HepG2 (cell line): Measurements from ENCODE around the gene PIGC. TPM values are rescaled to one million over a fixed set of nuclear protein-coding genes. Genes with fewer than 3 reads are reported as not detected.

ENCODE experiments used
- ATAC-seq: fragments of 200-7000 bp; cut with Tn5 transposase; 3 replicates; pipeline ENCODE4 v1.9.1; 2020; ENCODE audit warnings: mild to moderate bottlenecking, moderate library complexity
- BruUV-seq: library from RNA; stranded (reverse); fragments of 400-500 nt; replicated peaks from 2 replicates; lab custom pipeline; 2021; lab: Mats Ljungman, UMichigan
- CTCF ChIA-PET: fragments of 300-600 bp; formaldehyde crosslinking; extraction: SDS; loops from one replicate; lab custom pipeline; 2021; ENCODE audit warnings: low total read pairs, inconsistent platforms, low intra/inter-chr PET ratio; lab: Yijun Ruan, JAX
- POLR2A ChIA-PET: fragments of 350-600 bp; sonication (Branson Sonifier 250); formaldehyde crosslinking; loops from one replicate; lab custom pipeline; 2020; ENCODE audit warnings: antibody characterized with exemption, inconsistent platforms; lab: Yijun Ruan, JAX
- DNase-seq: peaks from one replicate; pipeline ENCODE4 v3.0.0-alpha.2; 2015; ENCODE audit warnings: low spot score
- FAIRE-seq: peaks from 3 replicates; lab custom pipeline; 2011; peaks lifted over from hg19 to GRCh38; lab: Jason Lieb, UNC
- H2AFZ ChIP-seq: one replicate; pipeline ENCODE4 v1.6.1; 2011; ENCODE audit warnings: low read length, inconsistent platforms
- H3K27ac ChIP-seq: fragments of 300-600 bp; 3 replicates; pipeline ENCODE4 v1.8.0; 2011; ENCODE audit warnings: mixed run types, mild to moderate bottlenecking, mixed read lengths, low read length, inconsistent platforms; ENCODE audit not compliant: insufficient read depth; ENCODE audit errors: extremely low read length
- H3K27me3 ChIP-seq, 2 experiments: fragments of 200-600 bp in 1 of 2; 2 replicates in 1 of 2; 3 replicates in 1 of 2; pipeline versions ENCODE4 v1.6.0 to v1.8.0; 2011; ENCODE audit warnings: low read length in 2 of 2, mild to moderate bottlenecking in 2 of 2, moderate library complexity in 2 of 2, inconsistent platforms in 1 of 2; ENCODE audit not compliant: insufficient read depth in 2 of 2, control insufficient read depth in 1 of 2
- H3K36me3 ChIP-seq, 2 experiments: fragments of 200-600 bp in 1 of 2; replicated peaks in 1 of 2; 2 replicates in 1 of 2; 3 replicates in 1 of 2; pipeline versions ENCODE4 v1.5.1 to v1.8.0; 2011; ENCODE audit warnings: low read length in 2 of 2, inconsistent platforms in 1 of 2; ENCODE audit not compliant: insufficient read depth in 2 of 2, control insufficient read depth in 1 of 2
- H3K4me1 ChIP-seq: 2 replicates; pipeline ENCODE4 v1.5.1; 2012; ENCODE audit warnings: low read length, inconsistent platforms; ENCODE audit not compliant: insufficient read depth
- H3K4me2 ChIP-seq: 2 replicates; pipeline ENCODE4 v1.6.0; 2011; ENCODE audit warnings: low read depth, low read length, inconsistent platforms
- H3K4me3 ChIP-seq, 3 experiments: fragments of 200-600 bp in 1 of 3; sonication (generic), shearing (Covaris generic) in 1 of 3; replicated peaks in 1 of 3; 2 replicates each; pipeline ENCODE4 v1.5.1; 2011 to 2016; ENCODE audit warnings: low read length in 3 of 3, inconsistent platforms in 2 of 3, low read depth in 2 of 3, mild to moderate bottlenecking in 2 of 3, control low read depth in 1 of 3, mixed read lengths in 1 of 3; ENCODE audit not compliant: insufficient read depth in 1 of 3
- H3K79me2 ChIP-seq: one replicate; pipeline ENCODE4 v1.6.1; 2011; ENCODE audit warnings: low read length, inconsistent platforms; ENCODE audit not compliant: insufficient read depth
- H3K9ac ChIP-seq: 2 replicates; pipeline ENCODE4 v1.6.0; 2011; ENCODE audit warnings: mild to moderate bottlenecking, low read depth, low read length, inconsistent platforms; ENCODE audit not compliant: insufficient read depth
- H3K9me3 ChIP-seq: 2 replicates; pipeline ENCODE4 v1.5.1; 2012; ENCODE audit warnings: mild to moderate bottlenecking, low read length
- H4K20me1 ChIP-seq: 2 replicates; pipeline ENCODE4 v1.6.0; 2011; ENCODE audit warnings: inconsistent platforms, mild to moderate bottlenecking, low read length, moderate library complexity; ENCODE audit not compliant: insufficient read depth
- ARID3A ChIP-seq: IDR thresholded peaks from 2 replicates; pipeline ENCODE4 v1.6.1; 2012; ENCODE audit warnings: low read depth, low read length, improper control_type of control experiment
- CHD4 ChIP-seq: fragments of 200-600 bp; sonication (generic); IDR thresholded peaks from 2 replicates; pipeline ENCODE4 v1.7.0; 2017; ENCODE audit warnings: mild to moderate bottlenecking, low read length, borderline replicate concordance
- DMAP1 ChIP-seq: IDR thresholded peaks from 2 replicates; pipeline ENCODE4 v1.6.1; 2016
- ETV5 ChIP-seq: IDR thresholded peaks from 2 replicates; pipeline ENCODE4 v1.6.1; 2018; ENCODE audit warnings: missing biosample characterization, missing genetic modification reagents, inconsistent platforms, borderline replicate concordance
- FOXK1 ChIP-seq: sonication (generic); formaldehyde crosslinking; IDR thresholded peaks from 2 replicates; pipeline ENCODE4 v1.4.0; 2020; ENCODE audit warnings: low read depth, missing genetic modification reagents, borderline replicate concordance
- IKZF5 ChIP-seq: IDR thresholded peaks from 2 replicates; pipeline ENCODE4 v1.6.1; 2018; ENCODE audit warnings: missing genetic modification reagents, mild to moderate bottlenecking, missing compliant biosample characterization
- ISL2 ChIP-seq: sonication (generic); formaldehyde crosslinking; IDR thresholded peaks from 2 replicates; pipeline ENCODE4 v1.5.0; 2020; ENCODE audit warnings: missing genetic modification reagents
- MTERF4 ChIP-seq: sonication (generic); formaldehyde crosslinking; IDR thresholded peaks from 2 replicates; pipeline ENCODE4 v1.8.0; 2023; ENCODE audit warnings: mild to moderate bottlenecking, missing genetic modification reagents
- NR2F6 ChIP-seq, 2 experiments: IDR thresholded peaks; 2 replicates each; pipeline ENCODE4 v1.6.1; 2016; ENCODE audit warnings: antibody characterized with exemption in 1 of 2, mild to moderate bottlenecking in 1 of 2
- REPIN1 ChIP-seq: sonication (generic); formaldehyde crosslinking; IDR thresholded peaks from 2 replicates; pipeline ENCODE4 v1.8.0; 2022; ENCODE audit warnings: missing genetic modification reagents, low read depth, mild to moderate bottlenecking, borderline replicate concordance
- RFXAP ChIP-seq: sonication (generic); formaldehyde crosslinking; IDR thresholded peaks from 2 replicates; pipeline ENCODE4 v1.4.0; 2020; ENCODE audit warnings: missing genetic modification reagents, borderline replicate concordance
- TEAD3 ChIP-seq: optimal IDR thresholded peaks from 2 replicates; pipeline ENCODE3; 2016; ENCODE audit warnings: borderline replicate concordance
- ZNF484 ChIP-seq: sonication (generic); formaldehyde crosslinking; IDR thresholded peaks from 2 replicates; pipeline ENCODE4 v1.5.1; 2020; ENCODE audit warnings: mild to moderate bottlenecking, low read depth, missing genetic modification reagents, borderline replicate concordance
- ZNF607 ChIP-seq: sonication (generic); formaldehyde crosslinking; IDR thresholded peaks from 2 replicates; pipeline ENCODE4 v1.5.1; 2020; ENCODE audit warnings: missing genetic modification reagents, mild to moderate bottlenecking, borderline replicate concordance
- ZNF644 ChIP-seq: IDR thresholded peaks from 2 replicates; pipeline ENCODE4 v1.6.1; 2016; ENCODE audit warnings: low read depth
- WGBS: methylation state at CpG from one replicate; pipeline ENCODE4 v1.1.6; 2017; ENCODE audit warnings: low lambda C conversion rate; 5-methylcytosine and 5-hydroxymethylcytosine counted together
- in situ Hi-C: cut with HindIII; loops from 2 replicates; pipeline ENCODE4 v1.10.0; 2017; ENCODE audit warnings: low pct_unique_long_range_greater_than_20kb; ENCODE audit not compliant: extremely low pct_ligation_motif_present
- intact Hi-C: fragments of 100-400 bp; cut with micrococcal nuclease; formaldehyde crosslinking; loops from one replicate; pipeline ENCODE4 v1.10.0; 2022; ENCODE audit not compliant: unreplicated experiment
- polyA plus RNA-seq, 8 experiments: library from polyadenylated mRNA; depleted of rRNA in 3 of 8; stranded (reverse) in 7 of 8; unstranded in 1 of 8; fragments of >200 nt; fragmentation: Illumina TruSeq in 4 of 8; extraction: Trizol in 4 of 8; gene quantifications; 2 replicates each; pipeline versions ENCODE4 v1.2.1 to v1.2.3, GENCODE V29; 2011 to 2016; ENCODE audit warnings: low read depth in 4 of 8, missing spikeins in 1 of 8, mixed read lengths in 1 of 8; ENCODE audit not compliant: insufficient read depth in 1 of 8
- total RNA-seq, 5 experiments: library from RNA; depleted of rRNA; stranded (reverse); fragments of >200 nt; fragmentation: Illumina TruSeq; extraction: Trizol; gene quantifications; 2 replicates each; pipeline ENCODE4 v1.2.3, GENCODE V29; 2016; ENCODE audit warnings: low read depth in 1 of 5
- TF ChIP-seq, protein P1 (sequence below): IDR thresholded peaks from 2 replicates; pipeline ENCODE4 v1.6.1; 2016; ENCODE audit warnings: low read depth, borderline replicate concordance

PIGC gene
- total and polyA plus RNA-seq, 2 of the 13 experiments (the other 11 are each of a cell fraction or from before 2014, with no cell fraction given), result 26.7 to 29.5 TPM

- TF ChIP-seq, protein P1, sequence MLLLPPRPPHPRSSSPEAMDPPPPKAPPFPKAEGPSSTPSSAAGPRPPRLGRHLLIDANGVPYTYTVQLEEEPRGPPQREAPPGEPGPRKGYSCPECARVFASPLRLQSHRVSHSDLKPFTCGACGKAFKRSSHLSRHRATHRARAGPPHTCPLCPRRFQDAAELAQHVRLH, result peak; percentile 63; the same call in 1 of the 2 replicates
- TF ChIP-seq CHD4, result no peak
- peak; percentile 66; the same call in 1 of the 2 replicates for TF ChIP-seq REPIN1 (CRISPR knock-in tag)
- 0 out of 2 replicates have a peak, but pooled peaks have one; percentile 56 for TF ChIP-seq FOXK1 (CRISPR knock-in tag)
Measured at GRCh38 chr1:172449585-172450523, 6.0 kb upstream of the PIGC start (continued).

- ATAC-seq (peak; percentile 63), DNase-seq (peak; percentile 92), FAIRE-seq (peak; percentile 12)
- H4K20me1 ChIP-seq, result no peaks in the 10 kb centered on the region
- BruUV-seq, result no TSS peak
- ChIA-PET POLR2A (interaction anchor here (0.7 to 4.3 kb wide), 20 partner anchors 9 to 1028 kb away, joined by 3 to 99 read pairs (median 4); partner anchors contain the start of genes PRDX6 and SUCO), CTCF (interaction anchor here (0.9 to 1.5 kb wide), 3 partner anchors 21 to 271 kb away, joined by 3 to 7 read pairs (median 5); partner anchors contain the start of gene SUCO)
- H3K36me3 ChIP-seq, result no peaks in the 10 kb centered on the region
- peaks cover 72% of the 10 kb centered on the region for H3K4me1 ChIP-seq
- H3K27ac ChIP-seq, result peak overlapping the region; percentile 84
- peak overlapping the region; percentile 65 to 85 (median 70) for H3K4me3 ChIP-seq
- H3K9ac ChIP-seq, result peak overlapping the region; percentile 87
- peak overlapping the region; percentile 84 for H2AFZ ChIP-seq
- no peaks in the 10 kb centered on the region for H3K9me3 ChIP-seq
- peak overlapping the region; percentile 97 for H3K4me2 ChIP-seq
- no peaks in the 10 kb centered on the region; a peak in 1 of 5 replicates for H3K27me3 ChIP-seq
- intact Hi-C loops, result no loop called here
- H3K79me2 ChIP-seq, result no peaks in the 10 kb centered on the region
- 2% methylated on average over 6 of the region's 6 CpGs for WGBS
- in situ Hi-C loops, result no loop called here
- TF ChIP-seq ZNF484 (CRISPR knock-in tag) (no peak), NR2F6 (IDR thresholded peaks at IDR 0.05) (no peak), NR2F6 (CRISPR knock-in tag; IDR thresholded peaks at IDR 0.05) (no peak), DMAP1 (CRISPR knock-in tag) (peak; percentile 44; the same call in 1 of the 2 replicates), ZNF644 (CRISPR knock-in tag) (peak; percentile 19; the same call in 1 of the 2 replicates), ISL2 (CRISPR knock-in tag) (peak; percentile 17; the same call in 1 of the 2 replicates), IKZF5 (CRISPR knock-in tag) (0 out of 2 replicates have a peak, but pooled peaks have one; percentile 18), RFXAP (no peak), TEAD3 (CRISPR knock-in tag) (peak; percentile 16), MTERF4 (CRISPR knock-in tag) (0 out of 2 replicates have a peak, but pooled peaks have one; percentile 45), ETV5 (CRISPR knock-in tag) (peak; percentile 63; the same call in 1 of the 2 replicates), ARID3A (peak; percentile 50; the same call in 1 of the 2 replicates), ZNF607 (no peak; the same call in 1 of the 2 replicates)
Measured at GRCh38 chr1:172448995-172449584, 5.2 kb upstream of the PIGC start.
